ENCODE measurements around the gene OR8D4.
"Not testable (repeated sequence)": the region's sequence is repeated elsewhere in the genome, so short reads cannot be mapped to it uniquely, and the experiment has no call there.

The OR8D4 gene

GRCh38 chr11:123901867-123902266 lies at the start of gene OR8D4:
Gene OR8D4 (plus strand): TSS chr11:123902167. CDS start chr11:123906432, 4,265 bp downstream.
- DNase-seq (ENCODE audit: low spot score), result no peak

GRCh38 chr11:123852321-123852720 lies 49.6 kb upstream of the OR8D4 start:
- no peak for DNase-seq (ENCODE audit: low spot score)

GRCh38 chr11:123853038-123853437 lies 48.9 kb upstream of the OR8D4 start:
- DNase-seq (ENCODE audit: low spot score), result no peak

- no peak for DNase-seq (ENCODE audit: low spot score)
Observed at GRCh38 chr11:123856444-123856843, 45.5 kb upstream of the OR8D4 start.

GRCh38 chr11:123859731-123860130 lies 42.2 kb upstream of the OR8D4 start:
- DNase-seq (ENCODE audit: low spot score), result no peak

- not testable (repeated sequence) for DNase-seq (ENCODE audit: low spot score)
Observed at GRCh38 chr11:123865293-123865692, 36.7 kb upstream of the OR8D4 start.

GRCh38 chr11:123867795-123868194 lies 34.2 kb upstream of the OR8D4 start:
- not testable (repeated sequence) for DNase-seq (ENCODE audit: low spot score)

- DNase-seq (ENCODE audit: low spot score), result no peak
Observed at GRCh38 chr11:123880912-123881311, 21.1 kb upstream of the OR8D4 start.

- no peak for DNase-seq (ENCODE audit: low spot score)
Observed at GRCh38 chr11:123885570-123885969, 16.4 kb upstream of the OR8D4 start, which contains the start of gene TMEM225. Gene TMEM225 (minus strand): TSS chr11:123885670. CDS start chr11:123885425, 245 bp downstream.

GRCh38 chr11:123892031-123892430 lies 9.9 kb upstream of the OR8D4 start:
- no peak for DNase-seq (ENCODE audit: low spot score)

GRCh38 chr11:123899792-123900191 lies 2.2 kb upstream of the OR8D4 start:
- no peak for DNase-seq (ENCODE audit: low spot score)

- no peak for DNase-seq (ENCODE audit: low spot score)
Observed at GRCh38 chr11:123903932-123904331, 2.0 kb downstream of the OR8D4 start.

- DNase-seq (ENCODE audit: low spot score), result no peak
Observed at GRCh38 chr11:123904932-123905331, 3.0 kb downstream of the OR8D4 start.

- DNase-seq (ENCODE audit: low spot score), result no peak
Observed at GRCh38 chr11:123905826-123906225, 3.9 kb downstream of the OR8D4 start.

GRCh38 chr11:123920943-123921342 lies 19.0 kb downstream of the OR8D4 start:
- no peak for DNase-seq (ENCODE audit: low spot score)

- no peak for DNase-seq (ENCODE audit: low spot score)
Observed at GRCh38 chr11:123924027-123924426, 22.1 kb downstream of the OR8D4 start.

GRCh38 chr11:123939317-123939716 lies 37.4 kb downstream of the OR8D4 start, which contains the start of gene OR4D5:
Gene OR4D5 (plus strand): TSS chr11:123939617. CDS start chr11:123939617, 0 bp downstream.
- no peak for DNase-seq (ENCODE audit: low spot score)

GRCh38 chr11:123942413-123942812 lies 40.4 kb downstream of the OR8D4 start:
- DNase-seq (ENCODE audit: low spot score), result no peak

GRCh38 chr11:123943738-123944137 lies 41.8 kb downstream of the OR8D4 start, which contains the start of gene OR6T1:
Gene OR6T1 (minus strand): TSS chr11:123943838. CDS start chr11:123943838, 0 bp downstream.
- no peak for DNase-seq (ENCODE audit: low spot score)

- DNase-seq (ENCODE audit: low spot score), result no peak
Observed at GRCh38 chr11:123945132-123945531, 43.2 kb downstream of the OR8D4 start.

GRCh38 chr11:123956752-123957151 lies 54.8 kb downstream of the OR8D4 start:
- no peak for DNase-seq (ENCODE audit: low spot score)
